Measurements from ENCODE around the gene RNF114.

Gene RNF114

GRCh38 chr20:49982346-49983122, 46.3 kb downstream of the RNF114 start, which contains the start of gene SNAI1 (continued):
- peak; percentile 53 for TF ChIP-seq PATZ1 (tag by site-specific recombination; IDR thresholded peaks at IDR 0.05)
- TF ChIP-seq ZBTB7A (tag by site-specific recombination; IDR thresholded peaks at IDR 0.05; ENCODE audit: low read depth): 0 out of 2 replicates have a peak, but pooled peaks have one; percentile 37
- peak; percentile 90; the same call in 1 of the 2 replicates for TF ChIP-seq ZNF561 (tag by site-specific recombination; IDR thresholded peaks at IDR 0.05; ENCODE audit: borderline replicate concordance)
- TF ChIP-seq, protein P1, sequence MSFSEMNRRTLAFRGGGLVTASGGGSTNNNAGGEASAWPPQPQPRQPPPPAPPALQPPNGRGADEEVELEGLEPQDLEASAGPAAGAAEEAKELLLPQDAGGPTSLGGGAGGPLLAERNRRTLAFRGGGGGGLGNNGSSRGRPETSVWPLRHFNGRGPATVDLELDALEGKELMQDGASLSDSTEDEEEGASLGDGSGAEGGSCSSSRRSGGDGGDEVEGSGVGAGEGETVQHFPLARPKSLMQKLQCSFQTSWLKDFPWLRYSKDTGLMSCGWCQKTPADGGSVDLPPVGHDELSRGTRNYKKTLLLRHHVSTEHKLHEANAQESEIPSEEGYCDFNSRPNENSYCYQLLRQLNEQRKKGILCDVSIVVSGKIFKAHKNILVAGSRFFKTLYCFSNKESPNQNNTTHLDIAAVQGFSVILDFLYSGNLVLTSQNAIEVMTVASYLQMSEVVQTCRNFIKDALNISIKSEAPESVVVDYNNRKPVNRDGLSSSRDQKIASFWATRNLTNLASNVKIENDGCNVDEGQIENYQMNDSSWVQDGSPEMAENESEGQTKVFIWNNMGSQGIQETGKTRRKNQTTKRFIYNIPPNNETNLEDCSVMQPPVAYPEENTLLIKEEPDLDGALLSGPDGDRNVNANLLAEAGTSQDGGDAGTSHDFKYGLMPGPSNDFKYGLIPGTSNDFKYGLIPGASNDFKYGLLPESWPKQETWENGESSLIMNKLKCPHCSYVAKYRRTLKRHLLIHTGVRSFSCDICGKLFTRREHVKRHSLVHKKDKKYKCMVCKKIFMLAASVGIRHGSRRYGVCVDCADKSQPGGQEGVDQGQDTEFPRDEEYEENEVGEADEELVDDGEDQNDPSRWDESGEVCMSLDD (tag by site-specific recombination; IDR thresholded peaks at IDR 0.05): 0 out of 2 replicates have a peak, but pooled peaks have one; percentile 51
- peak; percentile 91 for TF ChIP-seq ZFHX2 (tag by site-specific recombination; conservative IDR thresholded peaks at IDR 0.05)
- TF ChIP-seq ZNF239 (tag by site-specific recombination; IDR thresholded peaks at IDR 0.05): no peak
- peak; percentile 66 for TF ChIP-seq ZSCAN30 (tag by site-specific recombination; IDR thresholded peaks at IDR 0.05)
- no peak for TF ChIP-seq ZNF184 (tag by site-specific recombination; IDR thresholded peaks at IDR 0.05)
- TF ChIP-seq ZBTB8A (tag by site-specific recombination; IDR thresholded peaks at IDR 0.05): peak; percentile 77
- TF ChIP-seq GLIS2 (tag by site-specific recombination; IDR thresholded peaks at IDR 0.05): peak; percentile 57
- 0 out of 2 replicates have a peak, but pooled peaks have one; percentile 13 for TF ChIP-seq ZNF596 (tag by site-specific recombination; IDR thresholded peaks at IDR 0.05)
- TF ChIP-seq EGR2 (tag by site-specific recombination; IDR thresholded peaks at IDR 0.05; ENCODE audit: low read depth): peak; percentile 80
- peak; percentile 75; the same call in 1 of the 2 replicates for TF ChIP-seq ZNF394 (tag by site-specific recombination; IDR thresholded peaks at IDR 0.05; ENCODE audit: borderline replicate concordance)
- TF ChIP-seq ZNF2 (tag by site-specific recombination; IDR thresholded peaks at IDR 0.05): 0 out of 2 replicates have a peak, but pooled peaks have one; percentile 66
- TF ChIP-seq ZIC2 (tag by site-specific recombination; IDR thresholded peaks at IDR 0.05): peak; percentile 52; the same call in 1 of the 2 replicates
- TF ChIP-seq ZSCAN23 (tag by site-specific recombination; IDR thresholded peaks at IDR 0.05): no peak
- TF ChIP-seq SALL2 (tag by site-specific recombination; IDR thresholded peaks at IDR 0.05; ENCODE audit: borderline replicate concordance): no peak
- TF ChIP-seq TRIM28 (IDR thresholded peaks at IDR 0.05; ENCODE audit: borderline replicate concordance, low read length): no peak
- no peak for TF ChIP-seq ZNF624 (tag by site-specific recombination; IDR thresholded peaks at IDR 0.05)
- peak; percentile 41; the same call in 1 of the 2 replicates for TF ChIP-seq KLF17 (tag by site-specific recombination; IDR thresholded peaks at IDR 0.05)
- TF ChIP-seq KLF1 (tag by site-specific recombination; IDR thresholded peaks at IDR 0.05): peak; percentile 89
- TF ChIP-seq ZNF623 (tag by site-specific recombination; IDR thresholded peaks at IDR 0.05): 0 out of 2 replicates have a peak, but pooled peaks have one; percentile 25
- TF ChIP-seq ZBTB48 (tag by site-specific recombination; IDR thresholded peaks at IDR 0.05): peak; percentile 47; the same call in 1 of the 2 replicates
